ENCODE results near the gene NID2.

DNA sequence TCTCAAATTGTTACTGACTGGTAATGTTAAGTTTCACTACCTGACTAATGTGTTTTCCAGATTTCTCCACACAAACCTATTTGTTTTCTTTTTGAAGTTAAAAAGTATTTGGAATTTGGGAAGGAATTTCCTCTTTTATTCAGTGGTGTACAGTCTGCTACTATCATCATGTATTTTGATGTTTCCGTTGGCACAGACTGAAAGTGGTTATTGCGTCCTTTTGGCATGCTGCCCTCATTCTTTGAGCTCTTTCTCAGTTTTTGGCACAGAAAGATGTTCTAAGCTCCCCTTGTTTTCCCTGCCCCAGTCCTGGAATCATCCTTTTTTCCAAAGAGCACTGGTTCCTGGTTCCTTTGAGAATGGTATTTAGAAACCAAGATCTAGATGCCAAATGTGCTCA is 110.9 kb downstream of the NID2 start:
- TF ChIP-seq FOS (IDR thresholded peaks at IDR 0.05; ENCODE audit: low read depth, low read length) = no peak
- no peak for TF ChIP-seq CTCF (conservative IDR thresholded peaks at IDR 0.05; ENCODE audit: low read depth, low read length)
- TF ChIP-seq MAZ (IDR thresholded peaks at IDR 0.05; ENCODE audit: borderline replicate concordance, low read depth, low read length) = no peak
- TF ChIP-seq POLR2A (IDR thresholded peaks at IDR 0.05; ENCODE audit: low read depth, low read length) = no peak
- TF ChIP-seq RAD21 (IDR thresholded peaks at IDR 0.05; ENCODE audit: low read length) = no peak
- no peak for TF ChIP-seq MAFK (IDR thresholded peaks at IDR 0.05; ENCODE audit: low read depth, low read length)
- no peak for TF ChIP-seq CEBPB (IDR thresholded peaks at IDR 0.05; ENCODE audit: low read depth, low read length)
- TF ChIP-seq BHLHE40 (IDR thresholded peaks at IDR 0.05; ENCODE audit: low read depth, low read length) = no peak
- TF ChIP-seq RFX5 (IDR thresholded peaks at IDR 0.05; ENCODE audit: low read depth, low read length) = no peak
- TF ChIP-seq MXI1 (IDR thresholded peaks at IDR 0.05; ENCODE audit: borderline replicate concordance, low read depth, low read length) = no peak
- TF ChIP-seq NFE2L2 (IDR thresholded peaks at IDR 0.05; ENCODE audit: low read depth, low read length) = no peak
